ENCODE results near the gene CCDC141. TPM values are rescaled to one million over a fixed set of nuclear protein-coding genes. Genes with fewer than 3 reads are reported as not detected.
A peak's percentile ranks its signal among the peaks of the same experiment; 100 is the strongest.

Gene CCDC141
- total and polyA plus RNA-seq, 2 donors (not counting 3 experiments of a cell fraction or from before 2014, with no cell fraction given) = not detected

- Histone ChIP-seq H3K9me3 (replicated peaks; ENCODE audit: control insufficient read depth, insufficient read depth, low read length) (no peaks in the 10 kb centered on the region), H3K27ac (ENCODE audit: insufficient read depth, low read depth, low read length) (no peak overlapping the region), H3K4me2 (ENCODE audit: insufficient read depth, low read length) (no peak overlapping the region), H3K79me2 (ENCODE audit: control insufficient read depth, insufficient read depth, low read length) (no peaks in the 10 kb centered on the region), H3K4me3 (replicated peaks in 1 of 3; ENCODE audit: insufficient read depth in 1 of 3, low read depth in 1 of 3, low read length in 3 of 3) (no peak overlapping the region), H3K9ac (replicated peaks; ENCODE audit: extremely low read depth, insufficient read depth, low read length) (no peak overlapping the region), H4K20me1 (replicated peaks; ENCODE audit: control insufficient read depth, extremely low read depth, insufficient read depth, low read length) (no peaks in the 10 kb centered on the region), H3K4me1 (ENCODE audit: control insufficient read depth, extremely low read depth, insufficient read depth, low read length) (peaks cover 2% of the 10 kb centered on the region), H3K9me1 (replicated peaks; ENCODE audit: control insufficient read depth, extremely low read depth, insufficient read depth, low read length) (no peaks in the 10 kb centered on the region), H2AFZ (ENCODE audit: low read depth, low read length) (no peak overlapping the region), H3K36me3 (ENCODE audit: control insufficient read depth in 2 of 2, extremely low read depth in 1 of 2, insufficient read depth in 2 of 2, low read length in 2 of 2) (no peaks in the 10 kb centered on the region), H3K27me3 (ENCODE audit: control insufficient read depth in 2 of 2, insufficient read depth in 2 of 2, low read length in 2 of 2) (no peaks in the 10 kb centered on the region)
- intact Hi-C loops (cut with micrococcal nuclease) = no loop called here
- ChIA-PET POLR2A (no interaction called here), CTCF (interaction anchor here (0.9 to 6.2 kb wide), 8 partner anchors 9 to 220 kb away, joined by 3 to 94 read pairs (median 8); no protein-coding TSS in a partner anchor)
- dilution Hi-C loops (cut with MboI; ENCODE audit: extremely low pct_ligation_motif_present, low sequenced_read_pairs) = loop anchor here (25.0 kb wide), 1 partner anchor 97 kb away; the partner anchor contains the start of gene TTN
- FAIRE-seq = peak; percentile 42
- DNase-seq (ENCODE audit: low read depth, low spot score) = no peak
- BruUV-seq (replicated peaks) = no TSS peak
- TF ChIP-seq MYC (IDR thresholded peaks at IDR 0.05; ENCODE audit: low read depth, low read length) (no peak), MAX (IDR thresholded peaks at IDR 0.05; ENCODE audit: insufficient read depth, insufficient read length) (no peak), CTCF (IDR thresholded peaks at IDR 0.05; ENCODE audit: extremely low read depth in 1 of 2, insufficient read depth in 1 of 2, low read depth in 1 of 2, low read length in 2 of 2) (no peak), JUN (IDR thresholded peaks at IDR 0.05; ENCODE audit: borderline replicate concordance, insufficient read depth, insufficient read length, low read depth) (no peak)
Measured at GRCh38 chr2:178909507-178909906, 140.4 kb downstream of the CCDC141 start.

GRCh38 chr2:178908810-178909209 lies 141.1 kb downstream of the CCDC141 start:
- CTCF ChIA-PET = interaction anchor here (0.9 to 6.2 kb wide), 5 partner anchors 8 to 221 kb away, joined by 3 to 94 read pairs (median 11); no protein-coding TSS in a partner anchor
- H3K9me3 ChIP-seq (replicated peaks; ENCODE audit: control insufficient read depth, insufficient read depth, low read length) = no peaks in the 10 kb centered on the region
- no TSS peak for BruUV-seq (replicated peaks)
- H3K4me2 ChIP-seq (ENCODE audit: insufficient read depth, low read length) = no peak overlapping the region
- no peaks in the 10 kb centered on the region for H3K27me3 ChIP-seq (ENCODE audit: control insufficient read depth in 2 of 2, insufficient read depth in 2 of 2, low read length in 2 of 2)
- POLR2A ChIA-PET = no interaction called here
- H3K9me1 ChIP-seq (replicated peaks; ENCODE audit: control insufficient read depth, extremely low read depth, insufficient read depth, low read length) = no peaks in the 10 kb centered on the region
- TF ChIP-seq FOS (IDR thresholded peaks at IDR 0.05; ENCODE audit: borderline replicate concordance, insufficient read depth, low read length) = no peak
- no peak for TF ChIP-seq GATA2 (IDR thresholded peaks at IDR 0.05; ENCODE audit: insufficient read depth, insufficient read length, low read depth, low read length)
- TF ChIP-seq MAX (IDR thresholded peaks at IDR 0.05; ENCODE audit: insufficient read depth, insufficient read length) = no peak
- TF ChIP-seq EZH2 (IDR thresholded peaks at IDR 0.05; ENCODE audit: borderline replicate concordance, low read depth, low read length, severe bottlenecking) = no peak
- no peak for TF ChIP-seq POLR2AphosphoS5 (IDR thresholded peaks at IDR 0.05; ENCODE audit: insufficient read depth, low read depth, low read length)
- no peak for TF ChIP-seq MYC (IDR thresholded peaks at IDR 0.05; ENCODE audit: low read depth, low read length)
- TF ChIP-seq CTCF (IDR thresholded peaks at IDR 0.05; ENCODE audit: extremely low read depth in 1 of 2, insufficient read depth in 1 of 2, low read depth in 1 of 2, low read length in 2 of 2) = no peak
- no peak for TF ChIP-seq POLR2A (IDR thresholded peaks at IDR 0.05; ENCODE audit: low read depth, low read length)
- no peak for TF ChIP-seq JUN (IDR thresholded peaks at IDR 0.05; ENCODE audit: borderline replicate concordance, insufficient read depth, insufficient read length, low read depth)
- dilution Hi-C loops (cut with MboI; ENCODE audit: extremely low pct_ligation_motif_present, low sequenced_read_pairs) (loop anchor here (25.0 kb wide), 1 partner anchor 97 kb away; the partner anchor contains the start of gene TTN), intact Hi-C loops (cut with micrococcal nuclease) (no loop called here)
- H3K79me2 ChIP-seq (ENCODE audit: control insufficient read depth, insufficient read depth, low read length) = no peaks in the 10 kb centered on the region
- no peak overlapping the region for H3K9ac ChIP-seq (replicated peaks; ENCODE audit: extremely low read depth, insufficient read depth, low read length)
- no peak for DNase-seq (ENCODE audit: low read depth, low spot score)
- no peak overlapping the region for H3K27ac ChIP-seq (ENCODE audit: insufficient read depth, low read depth, low read length)
- no peaks in the 10 kb centered on the region for H3K36me3 ChIP-seq (ENCODE audit: control insufficient read depth in 2 of 2, extremely low read depth in 1 of 2, insufficient read depth in 2 of 2, low read length in 2 of 2)
- H3K4me3 ChIP-seq (replicated peaks in 1 of 3; ENCODE audit: insufficient read depth in 1 of 3, low read depth in 1 of 3, low read length in 3 of 3) = no peak overlapping the region
- no peak overlapping the region for H2AFZ ChIP-seq (ENCODE audit: low read depth, low read length)
- H3K4me1 ChIP-seq (ENCODE audit: control insufficient read depth, extremely low read depth, insufficient read depth, low read length) = no peaks in the 10 kb centered on the region
- H4K20me1 ChIP-seq (replicated peaks; ENCODE audit: control insufficient read depth, extremely low read depth, insufficient read depth, low read length) = no peaks in the 10 kb centered on the region
- FAIRE-seq = no peak

Data from endothelial cell of umbilical vein (primary cell).